ENCODE results near the gene SDHA.
"Not testable (repeated sequence)": the region's sequence is repeated elsewhere in the genome, so short reads cannot be mapped to it uniquely, and the experiment has no call there.

SDHA gene

GRCh38 chr5:228886-229285, 10.8 kb downstream of the SDHA start:
- no peak for DNase-seq (ENCODE audit: low read depth)
- no peak overlapping the region for H3K4me3 ChIP-seq (ENCODE audit: low read depth, low read length)
- TF ChIP-seq POLR2A (IDR thresholded peaks at IDR 0.05; ENCODE audit: extremely low read depth, insufficient read length) = no peak
- no peak for TF ChIP-seq CTCF (IDR thresholded peaks at IDR 0.05; ENCODE audit: low read depth, low read length)
- TF ChIP-seq MYC (IDR thresholded peaks at IDR 0.05; ENCODE audit: low read depth, low read length) = no peak
- no peak for TF ChIP-seq MAX (IDR thresholded peaks at IDR 0.05; ENCODE audit: low read depth, low read length)

GRCh38 chr5:230711-231110, 12.6 kb downstream of the SDHA start:
- H3K4me3 ChIP-seq (ENCODE audit: low read depth, low read length) = no peak overlapping the region
- no peak for DNase-seq (ENCODE audit: low read depth)
- TF ChIP-seq MYC (IDR thresholded peaks at IDR 0.05; ENCODE audit: low read depth, low read length) (no peak), POLR2A (IDR thresholded peaks at IDR 0.05; ENCODE audit: extremely low read depth, insufficient read length) (no peak), CTCF (IDR thresholded peaks at IDR 0.05; ENCODE audit: low read depth, low read length) (no peak), MAX (IDR thresholded peaks at IDR 0.05; ENCODE audit: low read depth, low read length) (no peak)

- no peak for DNase-seq (ENCODE audit: low read depth)
- no peak overlapping the region for H3K4me3 ChIP-seq (ENCODE audit: low read depth, low read length)
- TF ChIP-seq MYC (IDR thresholded peaks at IDR 0.05; ENCODE audit: low read depth, low read length) (no peak), CTCF (IDR thresholded peaks at IDR 0.05; ENCODE audit: low read depth, low read length) (no peak), POLR2A (IDR thresholded peaks at IDR 0.05; ENCODE audit: extremely low read depth, insufficient read length) (no peak), MAX (IDR thresholded peaks at IDR 0.05; ENCODE audit: low read depth, low read length) (no peak)
Measured at GRCh38 chr5:231661-232060, 13.5 kb downstream of the SDHA start.

GRCh38 chr5:233426-233825, 15.3 kb downstream of the SDHA start:
- H3K4me3 ChIP-seq (ENCODE audit: low read depth, low read length); DNase-seq (ENCODE audit: low read depth): not testable (repeated sequence)

GRCh38 chr5:234450-234849, 16.3 kb downstream of the SDHA start:
- H3K4me3 ChIP-seq (ENCODE audit: low read depth, low read length) = no peak overlapping the region
- TF ChIP-seq MYC (IDR thresholded peaks at IDR 0.05; ENCODE audit: low read depth, low read length) (no peak), CTCF (IDR thresholded peaks at IDR 0.05; ENCODE audit: low read depth, low read length) (no peak), MAX (IDR thresholded peaks at IDR 0.05; ENCODE audit: low read depth, low read length) (no peak), POLR2A (IDR thresholded peaks at IDR 0.05; ENCODE audit: extremely low read depth, insufficient read length) (no peak)

GRCh38 chr5:235527-235926, 17.4 kb downstream of the SDHA start:
- not testable (repeated sequence) for DNase-seq (ENCODE audit: low read depth); H3K4me3 ChIP-seq (ENCODE audit: low read depth, low read length)

More at GRCh38 chr5:234450-234849, 16.3 kb downstream of the SDHA start:
- DNase-seq (ENCODE audit: low read depth) = no peak

GRCh38 chr5:237931-238330, 19.8 kb downstream of the SDHA start:
- not testable (repeated sequence) for H3K4me3 ChIP-seq (ENCODE audit: low read depth, low read length); DNase-seq (ENCODE audit: low read depth)

- not testable (repeated sequence) for H3K4me3 ChIP-seq (ENCODE audit: low read depth, low read length); DNase-seq (ENCODE audit: low read depth)
Measured at GRCh38 chr5:240550-240949, 22.4 kb downstream of the SDHA start.

GRCh38 chr5:241045-241669, 23.0 kb downstream of the SDHA start:
- not testable (repeated sequence) for H3K4me3 ChIP-seq (ENCODE audit: low read depth, low read length); DNase-seq (ENCODE audit: low read depth)

GRCh38 chr5:243683-244367, 25.7 kb downstream of the SDHA start:
- not testable (repeated sequence) for H3K4me3 ChIP-seq (ENCODE audit: low read depth, low read length)

GRCh38 chr5:245717-246116, 27.6 kb downstream of the SDHA start:
- not testable (repeated sequence) for DNase-seq (ENCODE audit: low read depth); H3K4me3 ChIP-seq (ENCODE audit: low read depth, low read length)

More at GRCh38 chr5:243683-244367, 25.7 kb downstream of the SDHA start:
- DNase-seq (ENCODE audit: low read depth) = not testable (repeated sequence)

GRCh38 chr5:250396-250795, 32.3 kb downstream of the SDHA start:
- not testable (repeated sequence) for DNase-seq (ENCODE audit: low read depth)

More at GRCh38 chr5:250396-250795, 32.3 kb downstream of the SDHA start:
- H3K4me3 ChIP-seq (ENCODE audit: low read depth, low read length) = not testable (repeated sequence)

Measured in NB4 (cell line).